ENCODE results near the gene CHST15.
"Not testable (repeated sequence)": the region's sequence is repeated elsewhere in the genome, so short reads cannot be mapped to it uniquely, and the experiment has no call there.

Gene CHST15

GRCh38 chr10:124105045-124105444, 11.6 kb upstream of the CHST15 start:
- Histone ChIP-seq H3K27ac (no peak overlapping the region), H3K27me3 (peaks cover 45% of the 10 kb centered on the region), H3K36me3 (no peaks in the 10 kb centered on the region), H3K4me1 (ENCODE audit: control insufficient read depth in 1 of 2, insufficient read depth in 1 of 2, low read depth in 1 of 2, low read length in 1 of 2) (peaks cover 9 to 28% of the 10 kb centered on the region in 2 experiments), H3K4me3 (ENCODE audit: low read depth in 1 of 2, low read length in 1 of 2) (no peak overlapping the region), H3K9me3 (no peaks in the 10 kb centered on the region)
- TF ChIP-seq, protein P1, sequence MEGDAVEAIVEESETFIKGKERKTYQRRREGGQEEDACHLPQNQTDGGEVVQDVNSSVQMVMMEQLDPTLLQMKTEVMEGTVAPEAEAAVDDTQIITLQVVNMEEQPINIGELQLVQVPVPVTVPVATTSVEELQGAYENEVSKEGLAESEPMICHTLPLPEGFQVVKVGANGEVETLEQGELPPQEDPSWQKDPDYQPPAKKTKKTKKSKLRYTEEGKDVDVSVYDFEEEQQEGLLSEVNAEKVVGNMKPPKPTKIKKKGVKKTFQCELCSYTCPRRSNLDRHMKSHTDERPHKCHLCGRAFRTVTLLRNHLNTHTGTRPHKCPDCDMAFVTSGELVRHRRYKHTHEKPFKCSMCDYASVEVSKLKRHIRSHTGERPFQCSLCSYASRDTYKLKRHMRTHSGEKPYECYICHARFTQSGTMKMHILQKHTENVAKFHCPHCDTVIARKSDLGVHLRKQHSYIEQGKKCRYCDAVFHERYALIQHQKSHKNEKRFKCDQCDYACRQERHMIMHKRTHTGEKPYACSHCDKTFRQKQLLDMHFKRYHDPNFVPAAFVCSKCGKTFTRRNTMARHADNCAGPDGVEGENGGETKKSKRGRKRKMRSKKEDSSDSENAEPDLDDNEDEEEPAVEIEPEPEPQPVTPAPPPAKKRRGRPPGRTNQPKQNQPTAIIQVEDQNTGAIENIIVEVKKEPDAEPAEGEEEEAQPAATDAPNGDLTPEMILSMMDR (IDR thresholded peaks at IDR 0.05) = no peak

GRCh38 chr10:124104011-124104627, 10.7 kb upstream of the CHST15 start:
- TF ChIP-seq, protein P1 (IDR thresholded peaks at IDR 0.05) = no peak
- H3K4me1 ChIP-seq (ENCODE audit: control insufficient read depth in 1 of 2, insufficient read depth in 1 of 2, low read depth in 1 of 2, low read length in 1 of 2) = peaks cover 9 to 28% of the 10 kb centered on the region in 2 experiments
- no peak overlapping the region for H3K27ac ChIP-seq
- no peaks in the 10 kb centered on the region for H3K36me3 ChIP-seq
- H3K4me3 ChIP-seq (ENCODE audit: low read depth in 1 of 2, low read length in 1 of 2) = no peak overlapping the region
- H3K9me3 ChIP-seq = no peaks in the 10 kb centered on the region
- H3K27me3 ChIP-seq = peaks cover 38% of the 10 kb centered on the region

- Histone ChIP-seq H3K4me1 (ENCODE audit: control insufficient read depth in 1 of 2, insufficient read depth in 1 of 2, low read depth in 1 of 2, low read length in 1 of 2) (peaks cover 5 to 18% of the 10 kb centered on the region in 2 experiments), H3K27me3 (peaks cover 42% of the 10 kb centered on the region), H3K36me3 (no peaks in the 10 kb centered on the region), H3K9me3 (no peaks in the 10 kb centered on the region), H3K27ac (no peak overlapping the region), H3K4me3 (ENCODE audit: low read depth in 1 of 2, low read length in 1 of 2) (no peak overlapping the region)
- TF ChIP-seq, protein P1 (IDR thresholded peaks at IDR 0.05) = no peak
Measured at GRCh38 chr10:124101351-124101750, 8.0 kb upstream of the CHST15 start.

- Histone ChIP-seq H3K4me1 (ENCODE audit: control insufficient read depth in 1 of 2, insufficient read depth in 1 of 2, low read depth in 1 of 2, low read length in 1 of 2) (peaks cover 0 to 11% of the 10 kb centered on the region in 2 experiments), H3K27me3 (peaks cover 45% of the 10 kb centered on the region)
- H3K27ac ChIP-seq; H3K4me3 ChIP-seq (ENCODE audit: low read depth in 1 of 2, low read length in 1 of 2); H3K9me3 ChIP-seq; H3K36me3 ChIP-seq: not testable (repeated sequence)
Measured at GRCh38 chr10:124100651-124101050, 7.3 kb upstream of the CHST15 start.

DNA sequence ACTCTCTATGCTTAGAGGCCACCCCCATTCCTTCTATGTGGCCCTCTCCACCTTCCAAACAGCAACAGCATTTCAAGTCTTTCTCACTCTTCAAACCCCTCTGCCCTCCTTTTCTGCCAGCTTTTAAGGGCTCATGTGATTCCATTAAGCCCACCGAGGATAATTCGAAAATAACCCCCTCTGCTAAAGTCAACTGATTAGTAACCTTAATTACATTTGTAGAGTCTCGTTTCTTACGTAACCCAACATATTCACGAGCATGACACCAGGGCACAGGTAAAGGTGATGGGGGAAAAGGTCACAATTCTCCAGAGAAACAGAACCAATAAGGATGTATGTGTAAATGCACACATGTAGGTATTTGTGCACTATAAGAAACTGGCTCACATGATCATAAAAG, 6.7 kb upstream of the CHST15 start:
- Histone ChIP-seq H3K9me3 (no peaks in the 10 kb centered on the region), H3K36me3 (no peaks in the 10 kb centered on the region), H3K4me1 (ENCODE audit: control insufficient read depth in 1 of 2, insufficient read depth in 1 of 2, low read depth in 1 of 2, low read length in 1 of 2) (peaks cover 3 to 14% of the 10 kb centered on the region in 2 experiments), H3K27me3 (peaks cover 45% of the 10 kb centered on the region), H3K27ac (no peak overlapping the region), H3K4me3 (ENCODE audit: low read depth in 1 of 2, low read length in 1 of 2) (no peak overlapping the region)
- TF ChIP-seq, protein P1 (IDR thresholded peaks at IDR 0.05) = no peak

DNA sequence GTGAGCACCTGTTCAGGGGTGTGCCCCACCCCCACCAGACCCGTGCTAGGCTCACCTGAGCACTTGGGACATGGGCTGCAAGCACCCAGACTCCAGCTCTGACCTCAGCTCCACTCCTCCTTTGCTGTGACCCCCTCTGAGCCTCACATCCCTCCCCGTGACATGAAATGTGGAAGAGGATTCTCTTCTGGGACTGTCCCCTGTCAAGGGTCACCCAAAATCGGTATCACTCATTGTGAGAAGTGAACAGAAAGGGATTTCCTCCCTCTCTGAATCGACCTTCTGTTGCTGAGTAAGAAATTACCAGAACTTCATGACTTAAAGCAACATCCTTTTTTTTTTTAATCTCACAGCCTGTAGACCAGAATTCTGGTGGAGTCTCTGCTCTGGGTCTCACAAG, 6.2 kb upstream of the CHST15 start:
- TF ChIP-seq, protein P1 (IDR thresholded peaks at IDR 0.05) = no peak
- Histone ChIP-seq H3K36me3 (no peaks in the 10 kb centered on the region), H3K4me1 (ENCODE audit: control insufficient read depth in 1 of 2, insufficient read depth in 1 of 2, low read depth in 1 of 2, low read length in 1 of 2) (peaks cover 8 to 19% of the 10 kb centered on the region in 2 experiments), H3K27me3 (peaks cover 44% of the 10 kb centered on the region), H3K27ac (no peak overlapping the region), H3K9me3 (no peaks in the 10 kb centered on the region), H3K4me3 (ENCODE audit: low read depth in 1 of 2, low read length in 1 of 2) (no peak overlapping the region)
